GM21367 (cell line): ENCODE results near the gene PRODH2.
"Not testable (repeated sequence)": the region's sequence is repeated elsewhere in the genome, so short reads cannot be mapped to it uniquely, and the experiment has no call there.

Source experiments
- ATAC-seq: cut with Tn5 transposase; IDR thresholded peaks from one replicate; pipeline ENCODE4 v1.9.1; 2021; ENCODE audit not compliant: unreplicated experiment

The PRODH2 gene

GRCh38 chr19:35843676-35844481 lies 31.2 kb upstream of the PRODH2 start:
- no peak for ATAC-seq

- ATAC-seq = no peak
Measured at GRCh38 chr19:35842666-35843272, 30.1 kb upstream of the PRODH2 start.

GRCh38 chr19:35841961-35842595 lies 29.4 kb upstream of the PRODH2 start:
- no peak for ATAC-seq

- not testable (repeated sequence) for ATAC-seq
Measured at GRCh38 chr19:35836096-35836495, 23.5 kb upstream of the PRODH2 start.

GRCh38 chr19:35833972-35834371 lies 21.3 kb upstream of the PRODH2 start:
- ATAC-seq = no peak

- no peak for ATAC-seq
Measured at GRCh38 chr19:35832054-35832453, 19.4 kb upstream of the PRODH2 start.

- ATAC-seq = no peak
Measured at GRCh38 chr19:35830986-35831385, 18.3 kb upstream of the PRODH2 start.

GRCh38 chr19:35828692-35829301 lies 16.2 kb upstream of the PRODH2 start:
- no peak for ATAC-seq

- no peak for ATAC-seq
Measured at GRCh38 chr19:35824150-35824549, 11.5 kb upstream of the PRODH2 start.

- ATAC-seq = no peak
Measured at GRCh38 chr19:35822579-35822978, 9.9 kb upstream of the PRODH2 start.

- ATAC-seq = no peak
Measured at GRCh38 chr19:35818445-35818844, 5.8 kb upstream of the PRODH2 start.

- no peak for ATAC-seq
Measured at GRCh38 chr19:35816846-35817245, 4.2 kb upstream of the PRODH2 start.

- no peak for ATAC-seq
Measured at GRCh38 chr19:35816262-35816661, 3.6 kb upstream of the PRODH2 start.

GRCh38 chr19:35813043-35813890 lies 622 bp upstream of the PRODH2 start:
- no peak for ATAC-seq

- no peak for ATAC-seq
Measured at GRCh38 chr19:35811317-35812219, 1.1 kb downstream of the PRODH2 start.

- no peak for ATAC-seq
Measured at GRCh38 chr19:35807633-35808032, 5.0 kb downstream of the PRODH2 start.

GRCh38 chr19:35806597-35806996 lies 6.0 kb downstream of the PRODH2 start:
- ATAC-seq = no peak

GRCh38 chr19:35805526-35806102 lies 7.0 kb downstream of the PRODH2 start:
- ATAC-seq = no peak

- no peak for ATAC-seq
Measured at GRCh38 chr19:35801828-35802227, 10.8 kb downstream of the PRODH2 start.
